Activated CD4-positive, alpha-beta T cell treated with anti-CD3 and anti-CD28 coated beads, Interleukin-2, amount 50 U/mL, for 1 hour (primary cell): ENCODE data around the gene ZNRF3.
"Not testable (repeated sequence)": the region's sequence is repeated elsewhere in the genome, so short reads cannot be mapped to it uniquely, and the experiment has no call there.

Experiments
- DNase-seq: peaks from one replicate; pipeline ENCODE4 v3.0.0-alpha.2; 2020

Gene ZNRF3

DNA sequence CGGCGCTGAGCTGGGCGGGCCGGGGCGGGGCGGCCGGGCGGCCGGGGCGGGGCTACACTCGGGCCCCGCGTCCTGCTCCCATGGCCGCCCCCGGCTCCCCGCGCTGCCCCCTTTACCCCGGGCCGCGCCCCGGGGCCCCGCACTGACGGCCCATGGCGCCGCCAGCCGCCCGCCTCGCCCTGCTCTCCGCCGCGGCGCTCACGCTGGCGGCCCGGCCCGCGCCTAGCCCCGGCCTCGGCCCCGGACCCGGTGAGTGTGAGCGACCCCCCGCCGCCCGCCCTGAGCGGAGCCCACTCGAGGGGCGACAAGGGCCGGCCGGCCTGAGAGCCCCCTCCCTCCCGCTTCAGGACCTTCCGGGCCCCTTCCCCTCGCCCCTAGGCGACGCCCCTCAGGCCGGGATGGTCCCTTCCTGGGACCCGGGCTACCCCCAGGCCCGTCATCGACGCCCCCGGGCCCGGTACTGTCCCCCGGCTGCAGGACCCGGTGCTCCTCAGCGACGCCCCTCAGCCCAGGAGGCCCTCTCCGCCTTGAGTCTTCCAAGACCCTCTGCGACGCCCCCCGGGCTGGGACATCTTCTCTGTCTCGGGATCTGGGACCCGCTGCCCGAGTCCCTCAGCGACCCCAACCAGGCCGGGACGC, 189.7 kb downstream of the ZNRF3 start, which contains the start of gene KREMEN1:
TSS of gene KREMEN1 (plus strand) at position 57 of the 639 bp plus-strand sequence. CDS start at position 153, 96 bp downstream.
- no peak for DNase-seq

DNA sequence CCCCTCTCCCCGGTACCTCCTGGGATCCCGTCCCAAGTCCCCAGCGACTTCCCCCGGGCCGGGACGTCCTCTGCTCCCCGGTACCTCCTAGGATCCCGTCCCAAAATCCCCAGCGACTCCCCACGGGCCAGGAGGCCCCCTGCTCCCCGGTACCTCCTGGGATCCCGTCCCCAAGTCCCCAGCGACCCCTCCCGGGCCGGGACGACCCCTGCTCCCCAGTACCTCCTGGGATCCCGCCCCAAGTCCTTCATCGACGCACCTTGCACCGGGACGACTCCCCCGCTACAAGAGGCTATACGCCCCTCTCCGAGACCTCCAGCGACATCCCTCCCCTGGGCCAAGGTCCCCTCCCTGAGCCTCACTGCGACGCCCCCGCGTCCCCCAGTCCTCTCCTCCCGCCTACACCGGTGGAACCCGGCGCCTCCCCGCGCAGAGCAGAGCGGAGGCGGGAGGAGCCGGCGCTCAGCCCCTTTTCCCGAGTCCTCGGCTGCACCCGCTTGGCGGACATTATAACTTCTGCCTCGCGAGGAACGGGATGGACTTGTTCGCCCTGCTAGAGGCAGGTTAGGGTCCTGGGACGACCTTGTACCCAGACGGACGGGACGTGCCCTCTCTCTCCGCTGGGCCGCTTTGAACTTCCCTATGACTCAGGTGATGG, 190.4 kb downstream of the ZNRF3 start:
- DNase-seq, result no peak

DNA sequence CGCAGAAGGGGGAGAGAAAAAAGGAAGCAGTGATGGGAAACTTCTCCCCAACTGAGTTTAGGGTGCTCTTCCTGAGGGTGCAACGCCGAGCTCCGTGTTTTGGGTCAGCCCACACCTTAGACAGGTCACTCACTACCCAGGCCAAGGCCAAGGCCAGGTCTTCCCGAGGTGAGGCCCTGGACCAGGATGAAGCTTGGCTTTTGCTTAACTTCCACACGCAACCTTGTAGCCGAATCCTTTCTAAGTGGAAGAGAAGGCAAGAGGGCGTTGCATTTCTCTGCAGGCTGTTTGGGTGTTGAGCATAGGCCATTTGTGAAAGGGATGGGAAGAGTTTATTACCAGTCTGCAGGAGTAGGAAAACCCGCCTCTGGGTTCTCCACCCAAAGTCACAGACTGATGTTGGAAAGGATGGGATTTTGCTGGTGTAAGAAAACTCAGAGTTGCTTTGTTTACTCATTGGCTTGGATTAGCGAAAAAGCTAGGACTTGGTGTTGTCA, 191.0 kb downstream of the ZNRF3 start:
- DNase-seq, result no peak

- DNase-seq, result no peak
These were observed 194.9 kb downstream of the ZNRF3 start for GRCh38 chr22:29078036-29078868.

- no peak for DNase-seq
These were observed 195.5 kb downstream of the ZNRF3 start for GRCh38 chr22:29078869-29079207.

DNA sequence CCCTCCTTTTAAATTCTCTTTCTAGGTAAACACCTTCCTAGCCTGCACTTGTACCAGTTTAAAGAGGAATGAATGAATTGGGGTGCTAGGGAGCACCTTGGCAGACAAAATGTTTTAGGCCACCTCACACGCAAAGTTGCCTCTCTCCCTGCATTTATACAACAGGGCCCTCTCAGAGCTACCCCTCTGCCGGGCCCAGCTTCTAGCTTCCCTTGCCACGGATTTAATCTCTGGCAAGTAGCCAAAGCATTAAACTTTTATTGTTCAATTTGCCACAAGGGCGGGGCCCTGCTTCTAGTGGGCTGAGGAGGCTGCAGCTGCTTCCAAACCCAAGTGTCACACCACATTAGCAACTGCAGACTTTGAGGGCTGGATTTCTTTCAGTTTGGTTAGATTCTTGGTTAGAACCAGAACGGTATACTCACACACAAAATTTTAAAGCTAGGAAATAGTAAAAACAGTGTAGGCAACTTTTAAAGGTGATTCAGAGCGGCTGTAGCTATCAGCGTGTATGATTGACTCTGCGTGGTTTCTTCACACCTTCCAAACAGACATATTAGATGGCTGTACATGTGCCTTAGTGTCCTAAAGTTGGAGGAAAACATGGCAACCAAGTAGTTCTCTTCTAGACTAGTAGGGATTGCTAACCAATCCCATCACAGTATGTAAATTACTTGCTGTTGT, 196.0 kb downstream of the ZNRF3 start:
- DNase-seq, result no peak

DNA sequence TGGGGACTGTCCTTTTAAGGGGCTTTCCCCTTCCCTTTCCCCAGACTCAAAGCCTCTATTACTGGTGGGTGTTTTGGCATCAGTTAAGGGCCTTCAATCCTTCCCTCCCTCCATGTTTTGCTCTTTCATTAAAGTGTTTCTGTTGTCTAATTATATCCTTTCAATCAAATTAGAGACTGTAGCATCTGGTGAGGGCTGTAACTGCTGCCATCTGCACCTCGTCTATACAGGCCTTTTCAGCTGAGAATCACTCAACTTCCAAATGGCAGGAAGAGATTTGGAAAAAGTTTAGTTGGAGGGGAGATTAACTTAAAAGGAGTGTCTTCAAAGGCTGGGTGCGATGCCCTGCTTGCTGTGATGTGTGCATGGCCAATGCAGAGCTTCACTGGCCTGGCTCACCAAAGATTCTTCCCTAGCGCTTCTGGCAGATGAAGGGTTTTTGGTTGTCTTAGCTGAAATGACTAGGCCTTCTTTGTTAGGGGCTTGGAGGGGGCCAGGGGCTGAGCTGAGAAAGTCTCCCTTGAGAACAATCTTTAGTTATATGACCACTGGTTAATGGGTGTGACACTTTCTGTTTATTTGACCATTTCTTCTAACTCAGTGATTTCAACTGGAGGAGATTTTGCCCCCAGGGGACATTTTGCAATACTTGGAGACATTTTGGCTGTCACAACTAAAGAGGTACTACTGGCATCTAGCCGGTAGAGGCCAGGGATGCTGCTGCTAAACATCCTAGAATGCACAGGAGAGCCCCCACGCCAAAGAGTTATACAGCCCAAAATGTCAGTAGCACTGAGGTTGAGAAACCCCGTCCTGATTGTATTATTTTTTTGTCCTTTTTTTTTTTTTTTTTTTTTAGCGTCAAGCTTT, 197.0 kb downstream of the ZNRF3 start:
- DNase-seq, result no peak

GRCh38 chr22:29081517-29082236, 198.3 kb downstream of the ZNRF3 start:
- DNase-seq, result no peak

- DNase-seq, result no peak
These were observed 199.6 kb downstream of the ZNRF3 start for GRCh38 chr22:29082826-29083545.

DNA sequence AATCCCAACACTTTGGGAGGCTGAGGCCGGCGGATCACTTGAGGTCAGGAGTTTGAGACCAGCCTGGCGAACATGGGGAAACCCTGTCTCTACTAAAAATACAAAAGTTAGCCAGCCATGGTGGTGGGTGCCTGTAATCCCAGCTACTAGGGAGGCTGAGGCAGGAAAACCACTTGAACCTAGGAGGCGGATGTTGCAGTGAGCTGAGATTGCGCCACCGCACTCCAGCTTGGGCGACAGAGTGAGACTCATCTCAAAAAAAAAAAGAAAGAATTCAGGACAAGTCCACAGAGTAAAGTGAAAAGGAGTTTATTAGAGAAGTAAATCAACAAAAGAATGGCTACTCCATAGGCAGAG, 200.2 kb downstream of the ZNRF3 start:
- not testable (repeated sequence) for DNase-seq

DNA sequence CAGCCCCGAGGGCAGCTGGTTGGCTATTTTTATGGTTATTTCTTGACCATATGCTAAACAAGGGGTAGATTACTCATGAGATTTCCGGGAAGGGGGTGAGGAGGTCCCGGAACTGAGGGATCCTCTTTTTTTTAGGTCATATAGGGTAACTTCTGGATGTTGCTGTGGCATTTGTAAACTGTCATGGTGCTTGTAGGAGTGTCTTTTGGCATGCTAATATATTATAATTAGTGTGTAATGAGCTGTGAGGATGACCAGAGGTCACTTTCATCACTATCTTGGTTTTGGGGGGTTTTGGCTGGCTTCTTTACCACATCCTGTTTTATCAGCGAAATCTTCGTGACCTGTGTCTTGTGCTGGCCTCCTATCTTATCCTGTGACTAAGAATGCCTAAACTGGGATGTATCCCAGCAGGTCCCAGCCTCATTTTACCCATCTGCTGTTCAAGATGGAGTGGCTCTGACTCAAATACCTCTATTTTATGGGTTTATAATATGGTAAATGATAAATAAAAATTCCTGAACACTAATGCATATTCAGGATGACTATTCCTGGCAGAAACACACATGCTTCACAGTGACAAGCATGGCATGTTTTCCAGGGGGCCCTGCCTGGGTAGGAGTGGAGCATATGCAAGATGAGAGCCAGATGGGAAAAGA, 200.7 kb downstream of the ZNRF3 start:
- no peak for DNase-seq

DNA sequence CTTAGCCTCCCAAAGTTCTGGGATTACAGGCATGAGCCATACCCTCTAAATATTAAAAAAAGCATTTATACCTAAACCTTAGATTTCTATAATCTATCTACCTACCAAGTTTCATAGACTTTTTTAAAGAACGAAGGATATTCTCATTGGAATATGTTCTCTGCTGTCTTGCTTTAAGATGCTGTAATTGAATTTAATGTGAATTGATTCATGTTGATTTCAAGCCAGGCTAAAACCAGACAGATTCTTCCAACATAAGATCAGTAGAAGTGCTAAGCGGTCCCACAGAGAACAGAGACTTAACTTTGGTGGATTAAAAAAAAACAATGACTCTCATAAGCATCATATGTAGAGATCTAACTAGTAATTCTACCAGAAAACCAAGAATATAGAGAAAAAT, 203.6 kb downstream of the ZNRF3 start:
- no peak for DNase-seq

- no peak for DNase-seq
These were observed 205.4 kb downstream of the ZNRF3 start for GRCh38 chr22:29088809-29089208.

DNA sequence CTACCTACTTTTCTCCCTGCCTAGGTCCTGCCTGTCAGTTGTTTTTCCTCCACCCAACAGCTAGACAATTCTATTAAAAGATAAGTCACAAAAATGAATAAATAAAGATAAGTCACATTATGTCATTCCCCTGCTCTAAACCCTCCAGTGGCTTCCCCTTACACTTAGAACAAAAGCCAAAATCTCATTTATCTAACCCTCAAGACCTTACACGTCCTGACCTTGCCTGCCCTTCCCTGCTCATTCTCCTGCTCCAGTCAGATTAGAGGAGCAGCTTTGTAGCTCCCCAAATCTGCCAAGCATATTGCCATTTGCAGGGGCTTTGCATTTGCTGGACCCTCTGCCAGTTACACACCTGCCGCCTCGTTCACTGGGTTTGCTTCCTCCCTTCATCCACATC, 206.1 kb downstream of the ZNRF3 start:
- DNase-seq, result no peak

DNA sequence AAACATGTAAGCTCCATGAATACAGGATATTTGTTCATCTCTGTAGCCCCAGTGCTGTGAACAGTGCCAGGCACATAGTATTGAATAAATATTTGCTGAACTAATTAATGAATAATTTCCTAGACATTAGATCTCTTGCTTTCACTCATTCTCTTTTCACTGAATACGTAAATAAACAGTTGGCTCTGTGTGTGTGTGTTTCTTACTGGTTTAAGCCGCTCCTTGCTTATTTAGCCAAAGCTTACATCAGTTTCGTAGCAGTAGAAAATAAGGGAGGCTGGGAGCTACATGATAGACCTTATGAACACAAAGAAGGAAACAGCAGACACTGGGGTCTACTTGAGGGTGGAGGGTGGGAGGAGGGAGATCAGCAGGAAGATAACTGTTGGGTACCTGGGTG, 206.7 kb downstream of the ZNRF3 start:
- DNase-seq, result no peak

- no peak for DNase-seq
These were observed 208.9 kb downstream of the ZNRF3 start for GRCh38 chr22:29092243-29092642.

DNA sequence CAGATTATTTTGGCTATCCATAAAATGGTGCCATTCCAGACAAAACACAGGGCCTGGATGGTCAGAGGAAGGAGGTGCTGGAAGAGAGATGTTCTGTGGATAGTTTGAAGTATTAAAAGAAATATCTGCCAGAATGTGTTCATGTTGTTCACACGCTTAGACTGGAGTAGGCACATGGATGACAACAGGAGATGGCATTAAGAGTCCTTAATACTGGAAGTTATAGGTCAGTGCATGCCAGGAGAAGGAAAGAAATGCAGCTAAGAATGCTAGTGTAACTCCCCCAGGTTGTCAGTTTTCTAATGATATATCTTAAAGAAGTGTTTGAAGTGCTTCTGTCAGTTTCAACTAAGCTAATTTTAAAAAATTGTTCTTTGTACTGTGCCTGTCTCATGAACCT, 209.7 kb downstream of the ZNRF3 start:
- no peak for DNase-seq

DNA sequence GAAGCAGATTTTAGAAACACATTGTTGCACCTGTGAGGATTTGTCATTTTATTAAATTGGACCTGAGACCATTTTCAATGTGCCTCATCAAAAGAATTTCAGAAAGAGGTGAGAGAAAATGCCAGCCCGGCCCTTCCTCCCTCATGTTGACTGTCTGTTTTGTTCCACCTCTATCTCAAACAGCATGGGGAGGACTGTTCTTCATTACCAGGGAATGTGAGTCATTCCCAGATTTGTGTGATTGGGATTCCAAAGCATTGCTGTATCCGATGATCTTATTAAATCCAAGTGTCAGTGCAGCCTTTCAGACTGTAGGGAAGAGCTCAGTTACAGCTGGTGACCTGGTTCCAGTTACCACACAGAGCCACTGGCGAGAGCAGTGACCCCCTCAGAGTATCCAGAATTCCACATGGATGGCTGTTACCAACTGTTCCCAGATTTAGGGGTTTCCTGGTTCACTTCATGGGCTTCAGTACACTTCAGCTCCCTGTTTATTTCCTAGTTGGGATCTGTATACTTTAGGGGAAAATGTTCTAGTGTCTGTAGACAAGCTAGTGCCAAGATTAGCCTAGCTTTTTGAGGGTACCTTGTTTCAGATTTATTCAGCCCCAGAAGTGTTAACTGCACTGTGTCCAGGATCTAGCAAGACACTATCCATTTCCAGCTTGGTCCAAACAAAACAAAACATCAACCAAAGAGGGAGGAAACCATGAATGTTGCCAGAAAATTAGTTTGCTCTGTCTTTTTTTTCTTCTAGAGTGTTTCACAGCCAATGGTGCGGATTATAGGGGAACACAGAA, 210.3 kb downstream of the ZNRF3 start:
- no peak for DNase-seq

- DNase-seq, result no peak
These were observed 212.1 kb downstream of the ZNRF3 start for GRCh38 chr22:29095459-29095858.
